Stimulated activated CD4-positive, alpha-beta T cell treated with anti-CD3 and anti-CD28 coated beads, Interleukin-15, amount 100 ng/mL, for 1 hour (primary cell): ENCODE data around the gene SLC4A7.

Experiments
- DNase-seq, 2 donors: peaks; one replicate each; pipeline ENCODE4 v3.0.0-alpha.2; 2020; ENCODE audit warnings: low read depth in 1 of 2, low spot score in 1 of 2

SLC4A7 gene

GRCh38 chr3:27326629-27327545, 157.3 kb downstream of the SLC4A7 start:
- no peak for DNase-seq

GRCh38 chr3:27326202-27326601, 158.0 kb downstream of the SLC4A7 start:
- DNase-seq, result no peak

DNA sequence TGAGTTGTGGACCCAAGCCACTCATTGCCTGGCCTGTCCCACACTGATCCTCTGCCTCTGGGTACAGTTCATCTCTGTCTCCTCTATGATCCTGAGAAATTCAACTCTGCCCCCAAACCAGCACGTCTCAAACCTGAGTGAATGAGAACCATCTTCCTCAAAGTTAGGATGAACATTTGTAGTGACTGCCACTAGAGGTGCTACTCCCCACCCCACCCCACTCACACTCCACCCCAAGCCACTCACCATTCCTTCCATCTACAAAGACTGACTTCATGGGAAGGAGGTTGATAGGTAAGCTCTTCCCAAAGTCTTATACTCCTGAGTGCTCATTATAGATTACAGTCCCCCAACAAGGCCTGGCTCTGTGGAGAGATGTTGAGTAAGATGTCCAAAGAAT, 158.8 kb downstream of the SLC4A7 start:
- no peak for DNase-seq

- no peak for DNase-seq
Measured at GRCh38 chr3:27324686-27325085, 159.5 kb downstream of the SLC4A7 start.

DNA sequence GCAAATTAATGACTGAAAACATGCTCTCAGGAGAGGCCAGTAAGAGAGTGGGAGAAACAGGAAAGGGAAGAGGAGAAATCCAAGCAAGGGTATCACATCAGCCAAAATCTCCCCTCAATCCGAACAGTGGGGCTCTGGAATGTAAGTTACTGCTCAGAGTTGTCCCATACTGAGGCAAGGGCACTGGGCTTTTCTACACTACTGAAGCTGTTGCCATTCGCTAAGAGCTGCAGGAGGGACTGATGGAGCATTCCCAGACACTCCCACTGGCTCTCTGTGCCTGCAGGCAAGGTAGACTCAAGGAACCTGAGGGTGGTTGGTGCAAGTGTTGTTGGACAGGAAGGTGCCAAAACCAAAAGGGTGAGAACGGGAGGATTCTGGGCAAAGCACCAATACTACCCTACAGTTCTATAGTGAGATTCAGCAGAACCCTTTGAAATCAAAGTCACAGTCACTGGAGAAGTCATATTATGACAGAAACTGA, 161.1 kb downstream of the SLC4A7 start:
- DNase-seq, result no peak
